NCI-H1048 (cell line): Measurements from ENCODE around the gene CRELD2.

Source experiments
- DNase-seq: peaks from one replicate; lab custom pipeline; 2025; lab: John Stamatoyannopoulos, UW

Gene CRELD2

GRCh38 chr22:49911881-49912625 lies 6.4 kb upstream of the CRELD2 start:
- DNase-seq = no peak

- DNase-seq = no peak
Observed at GRCh38 chr22:49913026-49913425, 5.4 kb upstream of the CRELD2 start.

- no peak for DNase-seq
Observed at GRCh38 chr22:49913446-49913845, 5.0 kb upstream of the CRELD2 start.

- no peak for DNase-seq
Observed at GRCh38 chr22:49914256-49914655, 4.2 kb upstream of the CRELD2 start.

- DNase-seq = no peak
Observed at GRCh38 chr22:49915610-49916009, 2.8 kb upstream of the CRELD2 start.

- no peak for DNase-seq
Observed at GRCh38 chr22:49916831-49917230, 1.6 kb upstream of the CRELD2 start.

- no peak for DNase-seq
Observed at GRCh38 chr22:49918911-49919881, 762 bp downstream of the CRELD2 start.

GRCh38 chr22:49920859-49921258 lies 2.4 kb downstream of the CRELD2 start:
- DNase-seq = no peak

- DNase-seq = no peak
Observed at GRCh38 chr22:49921508-49922278, 3.3 kb downstream of the CRELD2 start.

- DNase-seq = no peak
Observed at GRCh38 chr22:49922484-49922883, 4.0 kb downstream of the CRELD2 start.

GRCh38 chr22:49922926-49923325 lies 4.5 kb downstream of the CRELD2 start:
- DNase-seq = no peak

GRCh38 chr22:49923445-49923844 lies 5.0 kb downstream of the CRELD2 start:
- no peak for DNase-seq

GRCh38 chr22:49924113-49924833 lies 5.8 kb downstream of the CRELD2 start:
- no peak for DNase-seq

- DNase-seq = no peak
Observed at GRCh38 chr22:49925525-49926128, 7.2 kb downstream of the CRELD2 start.

- DNase-seq = no peak
Observed at GRCh38 chr22:49926916-49927315, 8.5 kb downstream of the CRELD2 start.

- no peak for DNase-seq
Observed at GRCh38 chr22:49927483-49928184, 9.2 kb downstream of the CRELD2 start.

GRCh38 chr22:49928185-49928495 lies 9.7 kb downstream of the CRELD2 start:
- no peak for DNase-seq

GRCh38 chr22:49928555-49929210 lies 10.2 kb downstream of the CRELD2 start:
- no peak for DNase-seq

- no peak for DNase-seq
Observed at GRCh38 chr22:49929211-49929979, 11.0 kb downstream of the CRELD2 start.
